ENCODE results near the gene SAMD11.

DNA sequence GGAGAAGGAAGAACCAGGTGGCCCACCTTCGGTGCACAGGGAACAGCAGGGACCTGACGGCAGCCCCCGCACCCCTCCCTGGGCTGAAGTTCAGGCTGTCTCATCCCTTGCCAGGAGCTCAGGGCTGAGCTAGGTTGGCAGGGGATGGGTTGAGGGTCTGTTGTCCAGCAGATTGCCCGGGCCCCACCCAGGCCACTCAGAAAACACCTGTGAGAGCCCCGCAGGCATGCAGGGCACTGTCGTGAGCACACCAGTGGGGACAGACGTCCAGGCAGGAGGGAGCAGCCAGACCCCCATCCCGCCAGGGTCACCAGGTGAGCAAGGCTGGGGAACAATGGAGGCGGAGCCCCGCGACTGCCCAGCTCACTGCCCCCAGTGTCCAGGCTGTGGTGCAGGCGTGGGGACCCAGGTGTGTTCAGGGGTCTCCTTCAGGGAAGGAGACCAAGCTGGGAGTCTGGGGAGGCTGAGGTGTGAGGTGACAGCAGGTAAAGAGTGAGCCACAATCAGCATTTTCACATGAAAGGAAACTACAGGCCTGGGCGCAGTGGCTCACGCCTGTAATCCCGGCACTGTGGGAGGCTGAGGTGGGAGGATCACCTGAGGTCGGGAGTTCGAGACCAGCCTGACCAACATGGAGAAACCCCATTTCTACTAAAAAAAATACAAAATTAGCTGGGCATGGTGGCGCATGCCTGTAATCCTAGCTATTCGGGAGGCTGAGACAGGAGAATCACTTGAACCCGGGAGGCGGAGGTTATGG, 9.4 kb upstream of the SAMD11 start:
- TF ChIP-seq, protein P1, sequence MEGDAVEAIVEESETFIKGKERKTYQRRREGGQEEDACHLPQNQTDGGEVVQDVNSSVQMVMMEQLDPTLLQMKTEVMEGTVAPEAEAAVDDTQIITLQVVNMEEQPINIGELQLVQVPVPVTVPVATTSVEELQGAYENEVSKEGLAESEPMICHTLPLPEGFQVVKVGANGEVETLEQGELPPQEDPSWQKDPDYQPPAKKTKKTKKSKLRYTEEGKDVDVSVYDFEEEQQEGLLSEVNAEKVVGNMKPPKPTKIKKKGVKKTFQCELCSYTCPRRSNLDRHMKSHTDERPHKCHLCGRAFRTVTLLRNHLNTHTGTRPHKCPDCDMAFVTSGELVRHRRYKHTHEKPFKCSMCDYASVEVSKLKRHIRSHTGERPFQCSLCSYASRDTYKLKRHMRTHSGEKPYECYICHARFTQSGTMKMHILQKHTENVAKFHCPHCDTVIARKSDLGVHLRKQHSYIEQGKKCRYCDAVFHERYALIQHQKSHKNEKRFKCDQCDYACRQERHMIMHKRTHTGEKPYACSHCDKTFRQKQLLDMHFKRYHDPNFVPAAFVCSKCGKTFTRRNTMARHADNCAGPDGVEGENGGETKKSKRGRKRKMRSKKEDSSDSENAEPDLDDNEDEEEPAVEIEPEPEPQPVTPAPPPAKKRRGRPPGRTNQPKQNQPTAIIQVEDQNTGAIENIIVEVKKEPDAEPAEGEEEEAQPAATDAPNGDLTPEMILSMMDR (IDR thresholded peaks at IDR 0.05; ENCODE audit: low read depth, low read length, missing input control): no peak
- TF ChIP-seq GABPA (IDR thresholded peaks at IDR 0.05 in 1 of 2, conservative IDR thresholded peaks at IDR 0.05 in 1 of 2): no peak
- no peak for TF ChIP-seq RAD21 (IDR thresholded peaks at IDR 0.05)
- no peak for TF ChIP-seq SP1 (IDR thresholded peaks at IDR 0.05)
- no peak for TF ChIP-seq FOXA2 (IDR thresholded peaks at IDR 0.05)
- TF ChIP-seq YY1 (IDR thresholded peaks at IDR 0.05): no peak
- TF ChIP-seq NR2F2 (IDR thresholded peaks at IDR 0.05): no peak
- no peak for TF ChIP-seq HNF4G (IDR thresholded peaks at IDR 0.05)
- TF ChIP-seq, protein P2, sequence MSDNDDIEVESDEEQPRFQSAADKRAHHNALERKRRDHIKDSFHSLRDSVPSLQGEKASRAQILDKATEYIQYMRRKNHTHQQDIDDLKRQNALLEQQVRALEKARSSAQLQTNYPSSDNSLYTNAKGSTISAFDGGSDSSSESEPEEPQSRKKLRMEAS (IDR thresholded peaks at IDR 0.05): no peak
- TF ChIP-seq, protein P3, sequence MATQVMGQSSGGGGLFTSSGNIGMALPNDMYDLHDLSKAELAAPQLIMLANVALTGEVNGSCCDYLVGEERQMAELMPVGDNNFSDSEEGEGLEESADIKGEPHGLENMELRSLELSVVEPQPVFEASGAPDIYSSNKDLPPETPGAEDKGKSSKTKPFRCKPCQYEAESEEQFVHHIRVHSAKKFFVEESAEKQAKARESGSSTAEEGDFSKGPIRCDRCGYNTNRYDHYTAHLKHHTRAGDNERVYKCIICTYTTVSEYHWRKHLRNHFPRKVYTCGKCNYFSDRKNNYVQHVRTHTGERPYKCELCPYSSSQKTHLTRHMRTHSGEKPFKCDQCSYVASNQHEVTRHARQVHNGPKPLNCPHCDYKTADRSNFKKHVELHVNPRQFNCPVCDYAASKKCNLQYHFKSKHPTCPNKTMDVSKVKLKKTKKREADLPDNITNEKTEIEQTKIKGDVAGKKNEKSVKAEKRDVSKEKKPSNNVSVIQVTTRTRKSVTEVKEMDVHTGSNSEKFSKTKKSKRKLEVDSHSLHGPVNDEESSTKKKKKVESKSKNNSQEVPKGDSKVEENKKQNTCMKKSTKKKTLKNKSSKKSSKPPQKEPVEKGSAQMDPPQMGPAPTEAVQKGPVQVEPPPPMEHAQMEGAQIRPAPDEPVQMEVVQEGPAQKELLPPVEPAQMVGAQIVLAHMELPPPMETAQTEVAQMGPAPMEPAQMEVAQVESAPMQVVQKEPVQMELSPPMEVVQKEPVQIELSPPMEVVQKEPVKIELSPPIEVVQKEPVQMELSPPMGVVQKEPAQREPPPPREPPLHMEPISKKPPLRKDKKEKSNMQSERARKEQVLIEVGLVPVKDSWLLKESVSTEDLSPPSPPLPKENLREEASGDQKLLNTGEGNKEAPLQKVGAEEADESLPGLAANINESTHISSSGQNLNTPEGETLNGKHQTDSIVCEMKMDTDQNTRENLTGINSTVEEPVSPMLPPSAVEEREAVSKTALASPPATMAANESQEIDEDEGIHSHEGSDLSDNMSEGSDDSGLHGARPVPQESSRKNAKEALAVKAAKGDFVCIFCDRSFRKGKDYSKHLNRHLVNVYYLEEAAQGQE (IDR thresholded peaks at IDR 0.05): no peak
